Measurements from ENCODE around the gene CLCN7. TPM values are rescaled to one million over a fixed set of nuclear protein-coding genes. Genes with fewer than 3 reads are reported as not detected.

Gene CLCN7
- total and polyA plus RNA-seq, 2 of the 4 experiments (the other 2 are of a cell fraction) = 10.8 to 45.2 TPM

DNA sequence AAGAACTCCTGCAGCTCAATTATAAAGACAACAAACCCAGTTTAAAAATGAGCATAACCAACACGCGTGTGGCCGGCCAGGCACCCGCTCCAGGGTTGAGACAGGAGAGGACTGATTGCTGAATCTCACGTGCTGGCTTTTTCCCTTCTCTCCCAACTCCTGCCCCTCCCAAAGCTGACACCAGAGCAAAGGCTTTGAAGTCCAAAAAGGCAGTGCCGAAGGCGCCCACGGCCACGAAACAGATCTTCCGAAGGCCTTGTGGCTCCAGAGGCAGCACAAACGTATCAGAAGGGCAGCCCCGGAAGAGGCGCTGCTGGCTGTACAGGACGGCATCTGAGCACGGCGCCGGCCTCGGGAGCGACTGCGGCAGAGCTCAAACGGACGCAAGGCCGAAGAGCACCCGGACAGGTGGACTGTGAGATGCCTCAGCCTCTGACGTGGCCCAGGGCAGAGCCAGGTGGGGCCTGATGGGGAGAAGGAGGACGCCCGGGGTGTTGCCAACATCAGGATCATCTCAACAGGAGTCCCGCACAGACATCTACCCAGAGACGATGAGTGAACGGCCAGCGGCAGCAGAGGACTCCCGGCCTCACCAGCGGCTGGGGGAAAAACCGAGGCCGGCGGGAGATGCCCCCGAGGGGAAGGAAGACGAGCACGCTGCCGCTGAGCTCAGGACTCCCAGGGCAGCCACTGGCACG is 10.5 kb downstream of the CLCN7 start:
- H3K4me2 ChIP-seq (ENCODE audit: low read depth, low read length) = no peak overlapping the region
- no peak overlapping the region for H2BK15ac ChIP-seq (ENCODE audit: low read depth, low read length)
- H3K4ac ChIP-seq (ENCODE audit: low read depth, low read length) = no peak overlapping the region
- no peaks in the 10 kb centered on the region for H3K4me1 ChIP-seq (ENCODE audit: control insufficient read depth, insufficient read depth, low read length)
- H4K5ac ChIP-seq (ENCODE audit: low read depth, low read length) = no peak overlapping the region
- H3K36me3 ChIP-seq (ENCODE audit: control insufficient read depth, insufficient read depth, low read length) = peaks cover 29% of the 10 kb centered on the region
- no peak overlapping the region for H3K18ac ChIP-seq (ENCODE audit: low read depth, low read length)
- peaks cover 9 to 32% of the 10 kb centered on the region in 2 experiments; a peak in 3 of 4 replicates for H3K79me1 ChIP-seq (ENCODE audit: low read depth in 1 of 2, low read length in 2 of 2)
- no peak overlapping the region for H3K27ac ChIP-seq (ENCODE audit: insufficient read depth, low read length)
- TF ChIP-seq RCOR1 (IDR thresholded peaks at IDR 0.05; ENCODE audit: insufficient replicate concordance, low read length) = no peak
- TF ChIP-seq, protein P1, sequence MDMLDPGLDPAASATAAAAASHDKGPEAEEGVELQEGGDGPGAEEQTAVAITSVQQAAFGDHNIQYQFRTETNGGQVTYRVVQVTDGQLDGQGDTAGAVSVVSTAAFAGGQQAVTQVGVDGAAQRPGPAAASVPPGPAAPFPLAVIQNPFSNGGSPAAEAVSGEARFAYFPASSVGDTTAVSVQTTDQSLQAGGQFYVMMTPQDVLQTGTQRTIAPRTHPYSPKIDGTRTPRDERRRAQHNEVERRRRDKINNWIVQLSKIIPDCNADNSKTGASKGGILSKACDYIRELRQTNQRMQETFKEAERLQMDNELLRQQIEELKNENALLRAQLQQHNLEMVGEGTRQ (IDR thresholded peaks at IDR 0.05; ENCODE audit: low read depth, low read length) = no peak
- no peak for TF ChIP-seq POLR2A (IDR thresholded peaks at IDR 0.05; ENCODE audit: low read depth, low read length)
- TF ChIP-seq MXI1 (IDR thresholded peaks at IDR 0.05; ENCODE audit: borderline replicate concordance, low read depth, low read length) = no peak
- TF ChIP-seq FOS (IDR thresholded peaks at IDR 0.05; ENCODE audit: low read depth, low read length) = no peak
- TF ChIP-seq, protein P2, sequence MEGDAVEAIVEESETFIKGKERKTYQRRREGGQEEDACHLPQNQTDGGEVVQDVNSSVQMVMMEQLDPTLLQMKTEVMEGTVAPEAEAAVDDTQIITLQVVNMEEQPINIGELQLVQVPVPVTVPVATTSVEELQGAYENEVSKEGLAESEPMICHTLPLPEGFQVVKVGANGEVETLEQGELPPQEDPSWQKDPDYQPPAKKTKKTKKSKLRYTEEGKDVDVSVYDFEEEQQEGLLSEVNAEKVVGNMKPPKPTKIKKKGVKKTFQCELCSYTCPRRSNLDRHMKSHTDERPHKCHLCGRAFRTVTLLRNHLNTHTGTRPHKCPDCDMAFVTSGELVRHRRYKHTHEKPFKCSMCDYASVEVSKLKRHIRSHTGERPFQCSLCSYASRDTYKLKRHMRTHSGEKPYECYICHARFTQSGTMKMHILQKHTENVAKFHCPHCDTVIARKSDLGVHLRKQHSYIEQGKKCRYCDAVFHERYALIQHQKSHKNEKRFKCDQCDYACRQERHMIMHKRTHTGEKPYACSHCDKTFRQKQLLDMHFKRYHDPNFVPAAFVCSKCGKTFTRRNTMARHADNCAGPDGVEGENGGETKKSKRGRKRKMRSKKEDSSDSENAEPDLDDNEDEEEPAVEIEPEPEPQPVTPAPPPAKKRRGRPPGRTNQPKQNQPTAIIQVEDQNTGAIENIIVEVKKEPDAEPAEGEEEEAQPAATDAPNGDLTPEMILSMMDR (conservative IDR thresholded peaks at IDR 0.05; ENCODE audit: low read depth, low read length) = no peak
- TF ChIP-seq MAZ (IDR thresholded peaks at IDR 0.05; ENCODE audit: borderline replicate concordance, low read depth, low read length) = no peak
- no peak for TF ChIP-seq ELK1 (IDR thresholded peaks at IDR 0.05; ENCODE audit: borderline replicate concordance, low read depth, low read length)
- no peak for TF ChIP-seq CHD1 (IDR thresholded peaks at IDR 0.05; ENCODE audit: low read depth, low read length)
- no peak for TF ChIP-seq MAFK (IDR thresholded peaks at IDR 0.05; ENCODE audit: low read depth, low read length)
- TF ChIP-seq BHLHE40 (IDR thresholded peaks at IDR 0.05; ENCODE audit: low read depth, low read length) = no peak
- TF ChIP-seq NFE2L2 (IDR thresholded peaks at IDR 0.05; ENCODE audit: low read depth, low read length) = no peak
- no peak for TF ChIP-seq RAD21 (IDR thresholded peaks at IDR 0.05; ENCODE audit: low read length)
- no peak for TF ChIP-seq RFX5 (IDR thresholded peaks at IDR 0.05; ENCODE audit: low read depth, low read length)
- TF ChIP-seq CEBPB (IDR thresholded peaks at IDR 0.05; ENCODE audit: low read depth, low read length) = no peak
- H4K8ac ChIP-seq (ENCODE audit: low read depth in 2 of 2, low read length in 2 of 2) = no peak overlapping the region
- no peaks in the 10 kb centered on the region for H3K27me3 ChIP-seq (ENCODE audit: control insufficient read depth, insufficient read depth, low read length)
- H4K91ac ChIP-seq (ENCODE audit: insufficient read depth, low read depth, low read length) = no peak overlapping the region
- peaks cover 22% of the 10 kb centered on the region for H4K20me1 ChIP-seq (ENCODE audit: insufficient read depth, low read length)
- no peak overlapping the region for H2BK5ac ChIP-seq (ENCODE audit: low read depth, low read length, poor library complexity, severe bottlenecking)
- no TSS peak for BruUV-seq (replicated peaks)
- intact Hi-C loops (cut with micrococcal nuclease) (no loop called here), in situ Hi-C loops (cut with MboI; ENCODE audit: low sequenced_read_pairs) (no loop called here), dilution Hi-C loops (cut with HindIII; ENCODE audit: low sequenced_read_pairs, unreplicated experiment) (no loop called here)
- no peak overlapping the region for H2BK120ac ChIP-seq (ENCODE audit: low read depth, low read length)
- peaks cover 5% of the 10 kb centered on the region; the same call in 1 of the 2 replicates for H3K9me1 ChIP-seq (ENCODE audit: insufficient read depth, low read length)
- H2AFZ ChIP-seq (replicated peaks; ENCODE audit: low read length, poor library complexity) = no peak overlapping the region
- H2AK9ac ChIP-seq (replicated peaks; ENCODE audit: low read depth, low read length, poor library complexity) = no peak overlapping the region
- POLR2A ChIA-PET (ENCODE audit: unreplicated experiment) = no interaction called here
- H3K56ac ChIP-seq (ENCODE audit: extremely low read depth, insufficient read depth, low read length) = no peak overlapping the region
- no peak overlapping the region for H3K14ac ChIP-seq (replicated peaks; ENCODE audit: low read depth, low read length)
- no peak overlapping the region for H3K9ac ChIP-seq (ENCODE audit: low read depth, low read length)
- CTCF ChIA-PET = no interaction called here
- H3K23ac ChIP-seq (ENCODE audit: low read depth, low read length) = no peak overlapping the region
- no peak overlapping the region; the same call in 1 of the 2 replicates for H2AK5ac ChIP-seq (ENCODE audit: low read depth, low read length)
- H3K4me3 ChIP-seq (ENCODE audit: insufficient read depth, low read depth, low read length) = no peak overlapping the region
- DNase-seq (no peak), ATAC-seq (ENCODE audit: low read depth) (no peak)
- no peak overlapping the region for H2BK20ac ChIP-seq (ENCODE audit: low read depth, low read length)
- 96% methylated on average over 27 of the region's 41 CpGs; no CpG with 5 or more reads in 1 of the 2 experiments for WGBS, 2 experiments (ENCODE audit: extremely low coverage in 2 of 2, insufficient read length in 1 of 2)
- H3K9me3 ChIP-seq (ENCODE audit: control insufficient read depth, insufficient read depth, low read length) = no peaks in the 10 kb centered on the region

Measured in IMR-90 (cell line).